GM21447 (cell line): ENCODE results near the gene GPR139.

Source experiments
- ATAC-seq: cut with Tn5 transposase; IDR thresholded peaks from one replicate; pipeline ENCODE4 v1.9.1; 2021; ENCODE audit not compliant: unreplicated experiment

The GPR139 gene

DNA sequence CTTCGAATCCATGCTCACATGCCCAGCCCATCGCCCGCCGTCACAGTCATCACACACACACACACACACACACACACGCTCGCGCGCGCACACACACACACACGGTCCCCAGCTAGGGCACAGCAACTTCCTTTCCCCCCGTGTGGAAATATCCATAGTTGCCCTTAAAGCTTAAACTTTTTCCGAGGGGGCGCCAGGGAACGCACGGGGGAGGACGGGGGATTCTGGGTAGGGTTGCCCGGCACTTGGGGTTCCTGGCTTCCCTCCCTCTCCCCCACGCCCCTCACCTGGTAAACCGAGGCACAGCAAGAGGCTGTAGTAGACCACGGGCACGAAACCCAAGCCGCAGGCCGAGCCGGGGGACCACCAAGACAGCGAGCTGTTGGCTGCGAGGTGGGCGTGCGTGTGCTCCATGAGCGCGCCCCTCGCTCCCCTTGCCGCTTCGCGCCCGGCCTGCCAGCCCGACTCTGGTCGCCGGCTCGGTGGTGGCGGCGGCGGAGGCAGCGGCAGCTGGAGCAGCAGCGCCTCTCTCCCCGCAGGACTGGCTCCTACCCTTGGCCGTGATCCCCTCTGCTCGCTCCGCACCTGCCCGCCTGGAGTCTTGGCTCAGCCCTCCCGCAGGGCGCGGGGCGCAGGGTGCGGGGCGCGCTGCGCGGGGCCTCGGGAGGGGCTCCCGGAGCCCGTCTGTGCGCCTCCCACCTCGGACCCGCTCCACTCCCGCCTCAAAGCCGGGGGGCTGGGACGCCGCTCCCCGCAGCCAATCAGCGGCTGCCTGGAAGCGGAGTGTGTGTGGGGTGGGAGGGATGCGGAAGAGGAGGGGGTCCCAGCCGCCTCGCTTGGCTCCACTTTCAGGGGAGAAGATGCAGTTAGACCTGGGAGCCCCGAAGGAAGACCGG is at the start of gene GPR139:
TSS of gene GPR139 (minus strand) at position 688 of the 896 bp plus-strand sequence. CDS start at position 414, 274 bp downstream.
- no peak for ATAC-seq

DNA sequence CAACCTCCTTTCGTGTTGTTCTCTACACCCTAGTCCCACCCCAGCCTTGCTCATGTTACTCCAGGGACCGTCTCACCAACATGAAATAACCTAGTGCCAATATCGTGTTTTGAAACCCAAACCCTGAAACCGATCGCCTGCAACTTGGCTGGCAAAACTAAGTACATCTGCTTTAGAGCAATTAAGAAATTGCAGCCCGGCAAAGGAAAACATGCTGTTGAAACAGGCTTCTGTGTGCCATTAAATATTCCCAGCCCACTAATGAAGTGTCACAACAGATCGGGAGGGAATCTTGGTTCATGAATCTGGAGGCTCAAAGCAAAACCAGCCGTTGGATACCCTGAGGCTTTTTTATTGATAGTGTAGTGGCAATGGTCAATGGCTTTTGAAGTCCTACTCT is 48.3 kb upstream of the GPR139 start:
- ATAC-seq, result no peak

GRCh38 chr16:20114356-20114755 is 40.7 kb upstream of the GPR139 start:
- ATAC-seq, result no peak

DNA sequence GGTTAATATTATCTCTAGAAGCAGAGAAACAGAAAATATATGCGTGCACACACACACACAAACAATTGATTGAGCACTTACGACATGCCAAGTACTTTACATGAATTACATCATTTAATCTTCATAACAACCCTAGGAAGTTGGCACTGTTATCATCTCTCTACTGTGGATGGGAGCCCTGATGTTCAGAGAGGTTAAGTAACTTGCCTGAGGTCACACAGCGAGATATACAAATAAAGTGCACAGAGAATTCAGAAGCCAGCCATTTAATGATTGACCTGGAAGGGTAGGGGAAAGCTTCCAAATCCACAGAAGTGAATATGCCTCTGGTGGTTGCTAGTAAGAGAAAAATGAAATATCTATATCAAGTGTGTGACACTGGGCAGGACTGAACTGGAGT is 37.5 kb upstream of the GPR139 start:
- no peak for ATAC-seq

DNA sequence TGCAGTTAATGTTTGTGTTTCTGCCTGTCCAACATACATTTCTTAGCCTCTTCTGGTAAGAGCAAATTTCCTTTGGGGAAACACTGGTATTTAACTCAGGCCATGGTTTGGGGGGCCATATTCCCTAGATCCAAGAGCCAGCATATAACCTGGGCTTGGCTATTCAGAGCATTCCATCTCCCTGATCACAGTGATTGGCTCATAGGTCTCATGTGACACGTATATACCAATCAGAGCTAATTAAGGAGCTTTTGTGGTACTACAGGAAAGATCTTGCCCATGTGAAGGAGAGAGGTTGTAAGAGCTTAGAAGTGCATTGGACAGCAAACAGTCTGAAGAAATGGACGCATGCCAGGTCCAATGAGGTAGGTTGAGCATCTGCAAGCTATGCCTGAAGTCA is 33.4 kb upstream of the GPR139 start:
- no peak for ATAC-seq

DNA sequence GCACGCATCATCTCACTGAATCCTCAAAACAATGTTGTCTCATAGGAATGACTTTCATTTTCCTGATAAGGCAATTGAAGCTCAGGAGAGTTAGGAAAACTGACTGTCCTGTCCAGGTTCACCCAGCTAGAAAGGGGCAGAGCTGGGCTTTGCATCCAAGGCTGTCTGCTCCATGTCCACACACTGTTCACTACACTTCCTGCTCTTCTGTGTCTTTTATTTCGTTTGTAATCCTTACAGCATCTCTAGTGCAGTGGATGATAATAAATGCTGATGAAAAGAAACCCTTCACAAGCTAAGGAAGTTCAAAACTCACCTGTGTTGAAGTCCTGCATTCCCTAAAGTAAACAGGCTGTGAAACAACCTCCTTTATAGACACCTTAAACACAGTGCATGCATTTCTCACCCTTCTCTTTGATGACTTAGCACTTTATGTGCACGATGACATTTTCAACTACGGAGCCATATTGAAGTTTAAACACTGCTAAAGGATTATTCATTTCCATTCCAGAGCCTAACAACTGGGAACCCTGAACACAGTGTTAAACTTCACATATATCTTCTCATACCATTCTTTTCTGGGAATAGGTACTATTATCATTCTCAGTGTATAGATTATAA is 31.0 kb upstream of the GPR139 start:
- ATAC-seq, result no peak

GRCh38 chr16:20102521-20102920 is 28.8 kb upstream of the GPR139 start:
- no peak for ATAC-seq

- no peak for ATAC-seq
Observed at GRCh38 chr16:20102021-20102420, 28.3 kb upstream of the GPR139 start.

DNA sequence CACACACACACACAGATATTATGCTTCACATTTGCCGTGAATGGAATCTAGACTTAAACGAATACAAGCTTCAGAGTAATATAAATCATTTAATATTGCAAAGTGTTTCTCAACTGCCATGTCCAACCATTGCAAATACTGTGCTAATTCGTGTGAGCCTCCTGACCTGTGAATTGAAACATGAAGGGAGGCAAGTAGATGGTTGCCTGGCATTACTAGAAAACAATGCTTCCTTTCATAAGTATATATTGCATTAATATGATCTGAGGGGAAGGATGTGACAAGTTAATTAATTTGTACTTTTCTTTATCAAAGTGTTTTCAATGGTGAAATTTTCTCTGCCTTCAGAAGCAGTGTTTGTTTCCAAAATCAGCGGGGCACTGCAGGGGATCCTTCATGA is 25.7 kb upstream of the GPR139 start:
- no peak for ATAC-seq

- ATAC-seq, result no peak
Observed at GRCh38 chr16:20094157-20094556, 20.5 kb upstream of the GPR139 start.

- ATAC-seq, result no peak
Observed at GRCh38 chr16:20089246-20089965, 15.7 kb upstream of the GPR139 start.

DNA sequence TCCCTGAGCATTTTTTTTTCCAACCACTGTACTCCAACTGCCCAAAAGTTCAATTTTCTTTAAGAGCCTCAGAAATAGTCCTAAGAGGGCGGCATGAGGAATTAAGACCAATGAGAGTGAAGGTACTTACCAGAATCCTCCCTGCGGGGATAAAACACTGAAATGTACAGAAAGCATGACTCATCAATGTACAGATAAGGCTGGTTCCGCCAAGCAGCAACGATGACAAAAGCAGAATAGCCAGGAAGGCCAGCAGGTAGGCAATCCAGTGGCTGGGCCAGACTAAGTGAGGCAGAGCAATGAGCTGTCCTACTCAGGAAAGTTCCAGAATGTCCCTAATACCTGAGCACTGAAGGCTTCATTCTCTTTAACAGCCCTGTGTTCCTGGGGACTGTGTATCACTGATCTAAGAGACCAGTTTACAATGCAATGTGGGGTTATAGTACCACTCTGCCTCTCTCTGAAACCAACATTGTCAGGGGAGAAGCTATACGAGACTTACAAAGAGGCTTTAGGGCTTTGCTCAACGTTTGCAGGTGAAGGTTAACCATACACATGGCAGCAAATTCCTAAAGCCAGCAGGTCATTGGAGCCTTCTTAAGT is 11.0 kb upstream of the GPR139 start:
- ATAC-seq, result no peak

GRCh38 chr16:20079106-20079505 is 5.4 kb upstream of the GPR139 start:
- no peak for ATAC-seq

DNA sequence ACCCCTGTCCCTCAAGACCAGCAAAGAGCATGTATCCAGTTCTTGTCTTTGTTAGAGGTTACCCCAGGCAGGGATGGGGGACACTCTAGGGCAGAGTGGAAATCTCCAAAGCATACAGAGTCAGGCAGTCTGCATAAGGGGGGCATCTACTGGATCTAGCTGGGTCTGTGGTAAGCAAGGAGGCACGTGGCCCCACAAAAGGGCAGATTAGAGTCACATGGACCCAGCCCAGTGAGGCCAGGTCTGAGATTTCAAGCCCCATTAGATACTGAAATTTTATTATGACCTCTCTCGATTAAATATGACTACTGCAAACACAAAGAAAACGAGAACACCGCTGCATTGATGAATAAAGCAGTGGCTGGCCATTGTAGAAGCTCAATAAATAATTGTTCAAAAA is 1.6 kb upstream of the GPR139 start:
- no peak for ATAC-seq

DNA sequence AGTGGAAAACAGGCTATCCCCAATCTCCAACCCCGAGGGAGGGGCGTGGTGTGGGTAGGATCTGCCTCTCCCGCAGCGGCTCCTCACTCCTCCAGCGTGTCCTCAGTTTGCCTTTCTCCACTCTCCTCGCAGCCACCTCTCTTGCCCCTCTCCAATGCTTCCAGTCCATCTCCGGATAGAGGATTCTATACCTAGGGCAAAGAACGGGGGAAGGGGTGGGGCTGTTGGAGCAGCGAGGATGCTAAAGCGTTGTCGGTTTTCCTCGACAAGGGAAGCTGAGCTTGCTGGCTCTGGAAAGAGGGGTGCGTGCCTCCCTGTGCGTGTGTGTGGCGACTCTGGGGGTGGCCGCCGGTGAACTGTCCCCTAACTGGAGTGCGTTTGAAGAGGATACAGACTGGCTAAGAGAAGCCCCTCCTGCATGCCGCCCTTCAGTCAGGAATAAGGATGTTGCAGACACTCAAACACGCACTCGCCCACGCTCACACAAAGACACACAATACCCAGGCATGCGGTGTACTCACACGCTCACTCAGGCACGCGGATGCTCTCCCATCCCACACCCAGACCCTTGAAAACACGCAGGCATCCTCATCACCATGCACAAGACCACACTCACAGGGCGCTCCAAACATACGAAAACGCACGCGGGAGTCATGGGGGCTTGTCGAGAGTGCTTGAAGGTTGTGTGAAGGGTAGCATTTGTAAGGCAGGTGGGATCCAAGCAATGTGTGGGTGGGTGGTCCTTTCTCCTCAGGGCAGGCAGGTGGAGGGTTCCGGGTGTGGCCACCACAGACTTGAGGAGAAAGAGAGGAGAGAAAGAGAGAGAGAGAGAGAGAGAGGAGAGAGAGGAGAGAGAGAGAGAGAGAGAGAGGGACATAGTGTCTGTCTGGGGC is 655 bp upstream of the GPR139 start:
- ATAC-seq, result no peak

DNA sequence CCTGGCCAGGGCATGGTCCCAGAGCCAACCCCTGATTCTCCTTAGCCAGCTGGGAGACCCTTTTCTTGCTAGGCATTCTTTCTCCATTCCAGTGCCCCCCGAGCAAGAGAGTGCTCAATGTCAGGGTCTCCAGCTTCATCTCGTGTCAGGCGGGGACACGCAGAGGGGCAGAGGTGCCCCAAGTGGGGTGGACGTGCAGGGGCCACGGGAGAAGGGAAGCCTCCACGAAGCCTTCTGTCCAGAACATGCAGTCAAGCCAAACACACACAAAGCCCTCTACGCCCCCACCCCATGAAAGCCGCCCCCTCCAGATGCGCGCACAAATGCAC is 852 bp downstream of the GPR139 start:
- no peak for ATAC-seq

DNA sequence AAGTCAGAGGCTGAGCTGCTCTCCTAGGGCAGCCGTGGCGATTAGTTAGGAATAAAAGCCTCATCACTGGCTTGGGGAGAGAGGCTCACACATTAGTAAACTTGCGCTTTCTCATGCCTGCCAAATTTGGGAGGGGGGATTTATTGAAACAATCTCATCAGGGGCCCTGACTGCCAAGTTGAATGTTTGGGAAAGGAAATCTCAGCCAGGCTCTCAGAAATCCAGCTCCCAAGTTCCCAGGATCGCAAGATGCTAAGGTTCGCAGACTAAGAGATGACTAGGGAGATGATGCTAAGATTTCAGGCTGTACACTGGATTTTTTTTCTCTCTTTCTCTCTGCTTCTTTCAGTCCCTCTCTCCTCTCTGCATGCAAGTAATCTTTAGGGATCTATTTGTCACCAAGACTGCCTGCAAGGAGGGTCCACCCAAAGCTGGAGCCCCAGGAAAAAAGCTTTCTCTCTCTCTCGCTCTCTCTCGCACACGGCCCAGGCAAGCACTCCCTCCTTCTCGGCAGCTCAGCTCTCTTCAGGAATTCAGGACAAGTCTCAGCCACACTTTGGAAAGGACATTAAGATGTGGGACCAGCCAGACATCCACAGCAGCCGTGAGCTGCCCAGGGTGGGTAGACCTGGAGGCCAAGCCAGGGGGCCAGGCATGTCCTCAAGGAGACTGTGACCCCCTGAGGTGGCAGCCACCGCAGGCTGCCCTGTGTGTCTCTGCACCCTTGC is 1.4 kb downstream of the GPR139 start:
- ATAC-seq, result no peak

DNA sequence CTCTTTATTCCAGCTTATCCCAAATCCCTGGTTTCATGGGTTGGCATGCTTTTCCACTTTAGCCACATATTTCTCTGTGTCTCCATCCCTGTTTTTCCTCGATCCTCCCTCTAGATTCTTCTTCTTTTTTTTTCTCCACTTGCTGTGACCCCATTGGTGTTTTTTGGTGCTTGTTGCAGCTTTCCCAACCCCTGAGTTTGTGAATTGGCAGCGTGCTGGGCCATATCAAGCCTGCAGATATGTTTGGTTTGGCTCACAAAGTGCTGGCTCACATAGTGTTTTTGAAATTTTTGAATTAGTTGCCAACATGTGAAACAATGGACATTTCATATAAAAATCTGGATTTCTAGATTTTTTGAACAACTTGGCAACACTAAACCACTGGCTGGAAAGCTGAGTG is 8.8 kb downstream of the GPR139 start:
- no peak for ATAC-seq

GRCh38 chr16:20064520-20064919 is 9.2 kb downstream of the GPR139 start:
- ATAC-seq, result no peak

DNA sequence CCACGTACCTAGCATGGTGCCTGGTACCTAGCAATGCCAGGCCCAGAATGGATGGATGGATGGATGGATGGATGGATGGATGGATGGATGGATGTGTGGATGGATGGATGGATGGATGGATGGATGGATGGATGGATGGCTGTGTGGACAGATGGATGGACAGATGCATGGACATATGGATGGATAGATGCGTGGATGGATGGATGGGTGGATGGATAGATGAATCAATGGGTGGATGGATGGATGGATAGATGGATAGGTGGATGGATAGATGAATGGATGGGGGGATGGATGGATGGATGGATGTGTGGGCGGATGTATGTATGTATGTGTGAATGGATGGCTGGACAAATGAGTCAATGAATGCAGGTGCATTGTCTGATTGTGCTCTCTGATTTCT is 12.6 kb downstream of the GPR139 start:
- no peak for ATAC-seq
